Keratinocyte (primary cell): Measurements from ENCODE around the gene KDELR1.

ENCODE experiments used
- CTCF ChIP-seq, 3 experiments: IDR thresholded peaks in 1 of 3; conservative IDR thresholded peaks in 1 of 3; optimal IDR thresholded peaks in 1 of 3; 2 replicates in 2 of 3; 3 replicates in 1 of 3; pipeline versions ENCODE3 to v1.5.1; 2011; ENCODE audit warnings: low read length in 3 of 3, mild to moderate bottlenecking in 3 of 3, moderate library complexity in 2 of 3, control low read depth in 1 of 3, inconsistent platforms in 1 of 3; ENCODE audit not compliant: insufficient read depth in 2 of 3; ENCODE audit errors: extremely low read depth in 1 of 3
- EZH2 ChIP-seq: IDR thresholded peaks from one replicate; pipeline ENCODE4 v1.6.1; 2012; ENCODE audit warnings: inconsistent platforms, mild to moderate bottlenecking, low read length, moderate library complexity

- no peak for TF ChIP-seq CTCF (optimal IDR thresholded peaks at IDR 0.05 in 1 of 3, IDR thresholded peaks at IDR 0.05 in 1 of 3, conservative IDR thresholded peaks at IDR 0.05 in 1 of 3; ENCODE audit: extremely low read depth in 1 of 3, insufficient read depth in 2 of 3, low read length in 3 of 3)
- no peak for TF ChIP-seq EZH2
Measured at GRCh38 chr19:48378194-48378570, 13.2 kb downstream of the KDELR1 start.
